Activated CD4-positive, alpha-beta T cell treated with anti-CD3 and anti-CD28 coated beads, Interleukin-2, amount 50 U/mL, for 1 hour (primary cell): Measurements from ENCODE around the gene CRTC1.

Source experiments
- DNase-seq: peaks from one replicate; pipeline ENCODE4 v3.0.0-alpha.2; 2020

CRTC1 gene

DNA sequence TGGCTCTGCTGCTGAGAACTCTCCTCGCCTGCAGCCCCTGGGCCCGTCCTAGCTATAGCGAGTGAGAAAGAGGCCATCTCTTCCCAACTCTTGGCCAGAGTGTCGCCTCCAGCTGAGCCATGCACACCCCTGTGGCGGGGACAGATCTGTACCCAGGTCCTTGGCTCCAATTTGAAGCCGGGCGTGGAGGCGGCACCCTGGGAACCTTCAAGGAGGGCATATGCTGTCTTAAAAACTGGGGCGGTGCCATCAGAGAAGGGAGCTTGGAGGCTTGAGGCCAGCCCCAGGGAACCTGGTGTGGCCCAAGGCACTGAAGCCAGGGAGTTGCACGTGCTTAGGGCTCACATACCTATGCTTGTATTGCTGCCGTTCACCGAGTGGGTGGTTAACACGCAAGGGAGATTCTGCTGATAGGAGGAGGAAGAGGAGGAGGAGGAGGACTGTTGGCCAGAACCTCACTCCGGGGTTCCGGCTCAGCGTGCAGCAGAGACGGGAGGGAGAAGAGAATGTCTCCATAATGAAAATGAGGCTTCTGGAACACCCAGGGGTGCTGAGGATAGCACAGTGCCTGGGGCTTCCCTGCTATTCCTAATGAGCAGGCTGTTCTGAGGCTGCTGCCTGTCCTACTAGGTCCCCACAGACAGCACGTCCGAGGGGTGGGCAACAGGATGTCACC is 67.0 kb downstream of the CRTC1 start:
- no peak for DNase-seq

DNA sequence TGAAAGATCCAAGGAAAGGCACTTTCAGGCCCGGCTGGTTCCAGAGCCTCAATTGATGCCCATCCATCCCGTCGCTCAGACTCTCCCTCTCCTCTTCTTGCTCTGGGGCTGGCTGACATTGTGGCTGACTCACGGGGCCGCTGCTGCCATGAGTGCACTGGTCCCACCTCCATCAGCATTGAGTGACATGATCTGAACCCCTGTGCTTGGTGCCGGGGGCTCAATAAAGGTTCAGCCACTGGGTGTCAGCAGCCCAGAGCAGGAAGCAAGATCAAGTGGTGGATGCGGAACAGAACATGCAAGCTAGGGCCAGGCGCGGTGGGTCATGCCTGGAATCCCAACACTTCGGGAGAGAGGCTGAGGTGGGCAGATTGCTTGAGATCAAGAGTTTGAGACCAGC is 68.1 kb downstream of the CRTC1 start:
- no peak for DNase-seq

DNA sequence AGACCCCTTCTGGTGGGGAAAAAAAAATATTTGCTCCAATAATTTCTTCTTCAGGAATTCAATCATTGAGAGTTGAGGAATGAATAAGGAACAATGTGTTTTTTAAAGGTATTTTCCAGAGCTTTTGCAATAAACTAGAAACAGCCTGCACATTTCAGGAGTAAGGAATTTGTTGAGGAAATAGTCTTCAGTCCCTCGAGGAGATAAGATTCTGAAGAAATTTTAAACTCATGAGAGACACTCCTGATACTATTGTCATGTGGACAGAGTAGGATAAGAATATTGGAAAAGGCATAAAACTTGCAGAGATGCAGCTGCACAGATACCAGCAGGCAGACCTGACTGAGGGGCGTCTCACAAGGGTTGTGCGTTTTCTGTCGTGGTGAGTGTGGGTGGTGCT is 71.0 kb downstream of the CRTC1 start:
- no peak for DNase-seq

DNA sequence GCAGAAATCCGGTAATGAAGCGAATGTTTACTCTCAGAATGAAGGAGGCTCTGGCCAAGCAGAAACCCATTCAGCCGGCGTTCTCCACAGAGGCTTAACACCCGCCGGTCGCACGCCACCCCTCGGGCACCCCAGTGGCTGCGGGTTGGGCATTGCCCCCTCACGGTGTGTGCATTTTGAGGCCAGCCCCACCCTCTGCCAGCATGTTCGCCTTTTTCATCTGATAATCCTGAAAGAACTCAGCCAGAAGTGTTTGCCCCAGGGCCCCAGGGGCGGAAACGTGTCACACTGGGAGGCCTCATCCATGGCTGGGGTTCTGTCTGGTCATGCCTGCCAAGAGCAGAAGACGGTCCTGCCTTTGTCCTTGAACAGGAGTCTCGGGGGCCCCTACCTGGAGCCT is 73.4 kb downstream of the CRTC1 start:
- DNase-seq = no peak

DNA sequence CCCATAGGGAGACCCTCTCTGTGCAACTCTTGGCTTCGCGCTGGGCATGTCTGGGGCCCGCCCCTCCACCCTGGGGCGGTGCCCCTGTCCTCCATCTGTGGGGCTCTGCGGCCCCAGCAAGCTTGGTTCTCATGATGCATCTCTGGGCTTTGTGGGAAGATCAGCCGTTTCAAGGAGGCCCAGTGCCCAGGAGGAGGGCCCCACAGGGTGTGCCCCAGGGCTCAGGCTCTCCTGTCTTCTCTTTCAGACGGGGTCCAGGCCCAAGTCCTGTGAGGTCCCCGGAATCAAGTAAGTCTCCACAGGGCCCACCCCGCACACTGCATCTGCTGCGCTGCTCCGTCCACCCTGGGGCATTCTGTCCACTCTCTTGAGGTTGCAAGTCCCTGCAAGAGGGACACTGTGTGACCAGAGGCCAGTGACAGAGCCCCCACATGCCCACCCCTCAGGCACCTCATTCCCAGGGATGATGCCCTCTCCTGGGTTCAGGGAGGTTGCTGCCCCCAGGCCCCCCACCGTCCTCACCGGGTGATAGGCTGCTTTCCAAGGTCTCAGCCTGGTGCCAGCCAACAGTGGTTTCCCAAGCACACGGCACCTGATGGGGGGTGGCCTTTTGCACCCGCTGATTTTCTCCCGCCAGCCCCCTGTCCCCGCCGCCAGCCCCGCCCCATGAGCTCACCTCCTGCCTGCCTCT is 76.0 kb downstream of the CRTC1 start:
- no peak for DNase-seq

DNA sequence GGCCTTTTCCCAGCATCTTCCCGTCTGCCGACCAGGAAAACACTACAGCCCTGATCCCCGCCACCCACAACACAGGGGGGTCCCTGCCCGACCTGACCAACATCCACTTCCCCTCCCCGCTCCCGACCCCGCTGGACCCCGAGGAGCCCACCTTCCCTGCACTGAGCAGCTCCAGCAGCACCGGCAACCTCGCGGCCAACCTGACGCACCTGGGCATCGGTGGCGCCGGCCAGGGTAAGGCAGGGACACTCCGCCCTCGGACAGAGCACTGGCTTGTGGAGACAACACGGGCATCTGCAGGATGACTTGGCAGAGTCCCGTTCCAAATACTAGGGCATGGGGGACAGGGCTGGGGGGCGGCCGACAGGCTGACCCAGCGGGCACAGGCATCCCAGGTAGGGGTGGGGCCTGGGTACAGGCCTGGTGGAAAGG is 76.5 kb downstream of the CRTC1 start:
- no peak for DNase-seq

DNA sequence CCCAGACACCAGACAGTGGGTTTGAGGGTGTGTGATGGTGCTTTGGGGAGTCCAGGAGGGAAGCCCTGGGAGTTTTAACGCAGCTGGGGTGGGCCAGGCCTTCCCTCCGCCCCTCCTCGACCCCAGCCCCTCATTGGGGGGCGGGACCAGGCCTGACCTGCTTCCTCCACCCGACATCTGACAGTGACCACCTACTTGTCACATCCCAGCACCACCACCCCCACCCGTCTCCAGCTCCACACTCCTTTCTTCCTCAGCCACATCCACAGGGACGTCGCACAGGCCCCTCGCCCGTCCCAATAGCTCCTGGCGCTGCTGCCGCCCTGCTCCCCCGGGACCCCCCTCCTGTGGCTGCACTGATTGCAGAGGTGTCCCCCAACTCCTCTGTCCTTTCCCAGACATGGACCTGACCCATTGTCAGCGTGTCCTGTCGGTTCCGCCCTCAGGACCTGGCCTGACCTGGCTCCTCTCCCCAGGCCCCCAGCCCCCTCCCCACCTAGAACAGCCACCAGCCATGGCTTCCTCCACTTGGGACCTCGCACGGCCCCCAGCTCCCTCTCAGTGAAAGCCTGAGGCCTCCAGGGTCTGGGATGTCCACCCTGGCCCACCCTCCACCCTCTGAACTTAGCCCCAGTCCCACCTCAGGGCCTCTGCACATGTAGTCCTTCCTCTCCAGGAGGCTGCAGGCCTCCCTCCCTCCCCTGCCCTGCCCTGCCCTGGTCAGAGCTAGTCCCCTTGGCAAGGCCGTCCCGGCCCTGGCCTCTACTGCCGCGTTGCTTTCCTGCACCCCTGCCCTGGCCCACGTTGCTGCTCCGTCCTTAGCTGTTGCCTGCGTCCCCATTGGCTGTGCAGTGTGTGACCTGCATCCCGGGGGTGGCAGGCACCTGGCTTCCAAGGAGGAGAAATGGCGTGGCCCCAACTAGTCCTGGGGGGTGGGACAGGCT is 77.2 kb downstream of the CRTC1 start:
- no peak for DNase-seq

DNA sequence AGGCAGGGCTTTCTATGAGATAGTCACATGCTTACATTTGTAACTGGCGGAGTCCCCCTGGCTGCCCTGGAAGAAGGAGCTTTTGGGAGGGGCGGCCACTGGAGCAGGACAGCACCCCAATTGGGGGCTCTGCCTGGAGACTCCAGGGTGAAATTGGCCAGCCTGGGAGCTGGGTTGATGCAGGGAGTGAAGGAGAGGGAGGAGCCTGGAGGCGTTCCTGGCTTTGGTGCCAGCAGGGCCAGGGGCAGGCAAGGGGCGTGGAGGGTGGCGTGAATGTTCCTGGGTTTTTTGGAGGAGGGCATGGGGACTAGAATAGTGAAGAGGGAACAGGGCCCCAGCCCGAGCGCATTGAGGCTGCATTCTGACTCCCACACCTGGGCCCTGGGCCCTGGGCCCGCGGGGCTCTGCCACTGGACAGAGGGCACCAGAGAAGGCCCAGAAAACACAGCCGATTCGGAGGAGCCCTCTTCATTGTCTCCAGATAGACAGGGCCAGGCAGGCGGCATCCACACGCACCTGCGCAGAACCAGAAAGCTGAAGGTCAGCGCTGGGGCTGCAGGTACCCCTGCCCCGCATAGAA is 78.1 kb downstream of the CRTC1 start:
- DNase-seq = no peak

DNA sequence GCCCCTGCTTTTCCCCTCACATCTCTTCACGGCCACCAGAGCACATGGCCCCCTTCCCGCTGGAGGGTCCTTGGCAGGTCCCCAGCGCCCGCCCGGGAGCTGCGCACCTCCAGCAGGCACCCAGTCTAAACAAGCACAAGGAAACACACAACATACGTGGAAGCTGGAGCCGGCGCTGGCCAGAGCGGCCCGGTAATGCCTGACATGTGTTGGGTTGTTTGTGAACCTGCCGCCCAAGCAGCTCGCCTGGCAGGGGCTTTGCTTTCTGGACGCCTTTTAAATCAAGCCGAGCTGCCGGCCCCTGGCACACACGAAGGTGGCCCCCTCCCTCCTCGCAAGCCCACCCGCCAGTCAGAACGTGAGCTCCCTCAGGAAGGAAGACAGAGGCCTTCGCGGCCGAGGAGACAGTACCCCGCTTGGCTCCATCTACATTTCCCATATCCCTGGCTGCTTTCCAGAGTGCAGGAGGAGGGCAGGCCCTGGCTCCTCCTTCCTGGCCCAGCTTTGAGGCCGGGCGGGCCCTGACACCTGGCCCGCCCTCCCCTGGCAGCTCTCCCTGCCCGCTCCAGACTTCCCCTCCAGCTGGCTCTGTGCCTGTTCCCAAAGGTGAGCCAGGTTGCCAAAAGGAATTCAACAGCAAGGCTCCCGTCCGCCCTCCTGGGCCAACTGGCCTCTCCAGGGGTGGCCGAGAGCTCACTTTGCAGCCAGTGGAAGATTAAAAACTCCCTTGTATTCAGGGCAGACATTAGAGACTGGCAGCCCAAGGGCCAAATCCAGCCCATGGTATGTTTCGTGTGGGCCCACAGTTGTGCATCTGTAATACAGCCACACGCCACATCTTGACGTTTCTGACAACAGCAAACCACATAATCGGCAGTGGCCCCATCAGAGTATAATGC is 78.9 kb downstream of the CRTC1 start:
- DNase-seq = no peak

DNA sequence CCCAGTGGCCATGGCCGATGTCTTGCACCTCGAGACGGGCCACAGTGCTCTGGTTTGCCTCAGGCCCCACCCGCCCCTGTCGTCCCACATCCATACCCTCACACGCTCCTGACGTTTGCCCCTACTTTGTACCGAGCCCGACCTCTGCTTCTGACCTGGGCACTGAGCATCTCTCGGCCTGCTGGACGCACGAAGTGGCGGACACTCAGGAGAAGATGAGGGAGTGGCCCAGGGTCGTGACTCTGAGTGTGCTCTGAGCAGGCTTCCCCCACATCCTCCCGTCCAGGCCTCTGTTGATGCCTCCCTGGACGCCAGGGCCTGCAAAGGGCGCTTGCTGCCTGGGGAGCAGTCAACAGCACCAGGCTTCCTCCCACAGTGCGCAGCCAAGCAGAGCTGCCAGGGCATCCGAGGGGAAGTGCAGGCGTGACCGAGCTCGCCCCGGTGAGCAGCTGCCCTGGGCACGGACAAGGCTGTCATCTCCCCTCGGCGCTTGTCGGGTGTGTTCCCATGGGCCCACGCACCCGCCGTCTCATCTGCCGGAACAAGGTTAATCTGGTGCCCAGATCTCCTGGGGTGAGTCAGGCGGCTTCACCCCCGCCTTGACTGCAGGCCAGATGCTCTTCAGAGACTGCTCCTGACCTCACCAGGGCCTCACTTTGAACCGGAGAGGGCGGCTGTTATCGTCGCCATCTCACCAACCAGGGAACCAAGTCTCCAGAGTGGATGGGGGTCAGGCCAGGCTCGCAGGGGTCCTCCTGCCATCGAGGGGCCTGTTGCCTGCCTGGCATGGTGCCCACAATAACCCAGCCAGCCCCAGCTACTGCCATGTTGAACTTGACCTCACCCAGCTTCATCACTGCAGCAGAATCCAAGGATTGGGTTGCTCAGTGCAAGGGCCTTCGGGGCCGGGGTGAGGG is 80.5 kb downstream of the CRTC1 start:
- DNase-seq = no peak

DNA sequence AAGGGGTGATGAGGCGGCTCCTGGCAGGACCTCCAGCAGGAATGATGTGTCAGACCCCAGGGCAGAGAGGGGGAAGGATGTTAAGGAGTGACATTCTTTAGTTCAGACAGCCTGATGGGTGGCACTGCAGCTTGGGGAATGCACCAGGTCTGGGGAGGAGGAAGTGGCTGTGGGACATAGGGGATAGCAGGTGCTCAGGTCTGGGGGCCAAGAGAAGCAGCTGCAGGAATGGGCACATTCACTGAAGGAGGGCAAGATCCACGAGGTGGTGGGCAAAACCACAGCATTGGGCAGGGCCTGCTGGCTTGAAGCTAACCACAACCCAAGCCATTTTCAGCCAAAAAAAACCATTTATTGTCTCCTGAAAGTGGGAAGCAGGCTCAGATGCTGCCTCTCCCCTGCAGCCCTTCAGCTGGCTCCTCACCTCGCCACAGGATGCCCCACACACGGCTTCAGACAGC is 81.1 kb downstream of the CRTC1 start:
- DNase-seq = no peak

DNA sequence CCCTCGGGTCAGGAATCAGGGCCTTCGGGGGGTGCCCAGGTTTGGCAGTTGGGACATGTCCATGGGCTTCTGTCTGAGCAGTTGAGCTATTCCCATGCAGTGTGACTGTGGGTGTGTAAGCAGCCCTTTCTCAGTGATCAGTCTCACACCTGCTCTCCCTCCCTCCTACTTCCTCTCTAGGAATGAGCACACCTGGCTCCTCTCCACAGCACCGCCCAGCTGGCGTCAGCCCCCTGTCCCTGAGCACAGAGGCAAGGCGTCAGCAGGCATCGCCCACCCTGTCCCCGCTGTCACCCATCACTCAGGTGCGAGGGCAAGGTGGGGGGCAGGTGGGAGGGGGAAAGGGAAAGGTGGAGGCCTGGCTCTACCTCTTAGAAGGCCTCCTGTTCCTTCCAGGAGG is 81.7 kb downstream of the CRTC1 start:
- no peak for DNase-seq

DNA sequence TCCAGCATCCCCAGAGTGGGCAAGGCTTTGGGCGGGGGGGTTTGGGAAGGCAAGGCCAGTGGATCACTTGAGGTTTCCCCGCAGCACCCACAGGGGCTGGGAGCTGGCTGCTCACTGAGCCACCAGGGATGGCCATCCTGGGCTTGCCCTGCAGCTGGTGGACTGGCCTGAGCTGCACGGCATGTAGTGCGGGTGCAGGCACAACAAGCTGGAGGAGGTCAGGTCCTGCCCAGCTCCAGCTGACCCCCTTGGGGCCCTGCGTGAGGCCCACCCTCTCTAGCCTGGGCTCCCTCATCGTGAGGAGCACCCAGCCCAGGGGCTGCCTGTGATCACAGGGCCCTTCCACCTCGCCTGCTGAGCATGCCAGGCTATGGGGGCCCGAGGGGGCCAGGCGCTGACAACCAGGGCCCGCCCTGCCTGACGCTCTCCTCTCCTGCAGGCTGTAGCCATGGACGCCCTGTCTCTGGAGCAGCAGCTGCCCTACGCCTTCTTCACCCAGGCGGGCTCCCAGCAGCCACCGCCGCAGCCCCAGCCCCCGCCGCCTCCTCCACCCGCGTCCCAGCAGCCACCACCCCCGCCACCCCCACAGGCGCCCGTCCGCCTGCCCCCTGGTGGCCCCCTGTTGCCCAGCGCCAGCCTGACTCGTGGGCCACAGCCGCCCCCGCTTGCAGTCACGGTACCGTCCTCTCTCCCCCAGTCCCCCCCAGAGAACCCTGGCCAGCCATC is 84.7 kb downstream of the CRTC1 start:
- no peak for DNase-seq

DNA sequence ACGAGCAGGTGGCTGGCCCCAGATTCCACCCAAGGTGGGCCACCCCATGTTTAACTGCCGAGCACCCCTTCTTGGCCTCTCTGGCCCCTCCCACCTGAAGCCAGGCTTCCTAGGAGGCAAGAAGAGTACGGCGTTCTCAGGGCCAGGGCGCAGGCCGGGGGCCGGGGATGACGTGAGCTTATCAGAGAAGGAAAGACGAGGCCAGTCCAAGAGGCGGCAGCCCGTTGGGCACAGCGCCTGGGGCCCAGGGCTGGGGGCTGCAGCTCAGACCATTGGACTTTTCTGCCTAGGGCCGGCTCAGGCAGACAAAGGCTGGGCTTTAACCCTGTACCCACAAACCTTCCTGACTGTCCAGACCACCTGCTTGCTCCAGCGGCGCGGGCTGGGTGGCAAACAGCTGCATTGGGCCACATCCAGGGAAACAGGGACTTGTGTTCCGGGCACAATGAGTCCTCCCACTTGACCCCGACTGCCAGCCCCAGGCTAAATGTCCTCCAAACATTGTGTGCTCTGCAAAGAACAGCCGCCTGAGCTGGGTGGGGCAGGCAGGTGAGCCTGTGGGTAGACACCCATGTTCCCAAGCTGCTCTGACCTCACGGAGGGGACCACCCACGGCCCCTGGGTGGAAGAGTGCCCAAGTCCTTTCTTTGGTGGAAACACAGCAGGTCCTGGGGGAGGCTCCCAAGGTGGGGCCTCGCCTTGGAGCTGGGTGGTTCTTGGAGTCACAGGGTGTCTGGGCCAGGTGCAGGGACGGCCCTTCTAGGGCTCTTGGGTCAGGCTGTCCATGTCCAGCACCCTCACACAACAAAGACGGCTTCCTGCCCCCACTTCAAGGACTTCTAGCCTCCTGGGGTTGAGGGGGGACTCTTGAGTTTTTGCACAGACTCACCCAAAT is 85.8 kb downstream of the CRTC1 start:
- DNase-seq = no peak

DNA sequence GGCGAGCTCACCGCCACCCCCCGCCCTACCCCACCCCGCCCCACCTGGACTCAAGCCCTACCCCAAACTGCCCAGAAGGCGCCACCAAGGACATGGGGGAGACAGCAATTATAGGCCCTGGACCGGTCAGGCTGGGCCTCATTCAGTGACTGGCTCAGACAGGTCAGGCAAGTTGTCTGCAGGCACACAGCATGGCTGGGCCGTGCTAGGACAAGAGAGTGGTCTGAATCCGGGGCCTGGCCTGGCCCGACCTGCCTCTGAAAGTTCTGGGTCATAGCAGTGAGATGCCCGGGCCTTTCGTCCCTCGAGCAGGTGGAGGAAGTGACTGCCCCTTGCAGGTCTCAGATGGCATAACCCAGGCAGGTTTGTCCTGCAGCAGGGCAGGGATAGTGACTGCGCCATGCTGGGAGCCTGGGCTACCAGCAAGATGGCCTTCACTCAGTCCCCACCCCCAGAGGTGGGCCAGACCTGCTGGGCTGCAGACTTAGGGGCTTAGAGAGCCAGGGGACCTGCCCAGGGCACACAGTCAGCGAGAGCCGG is 86.6 kb downstream of the CRTC1 start:
- no peak for DNase-seq

DNA sequence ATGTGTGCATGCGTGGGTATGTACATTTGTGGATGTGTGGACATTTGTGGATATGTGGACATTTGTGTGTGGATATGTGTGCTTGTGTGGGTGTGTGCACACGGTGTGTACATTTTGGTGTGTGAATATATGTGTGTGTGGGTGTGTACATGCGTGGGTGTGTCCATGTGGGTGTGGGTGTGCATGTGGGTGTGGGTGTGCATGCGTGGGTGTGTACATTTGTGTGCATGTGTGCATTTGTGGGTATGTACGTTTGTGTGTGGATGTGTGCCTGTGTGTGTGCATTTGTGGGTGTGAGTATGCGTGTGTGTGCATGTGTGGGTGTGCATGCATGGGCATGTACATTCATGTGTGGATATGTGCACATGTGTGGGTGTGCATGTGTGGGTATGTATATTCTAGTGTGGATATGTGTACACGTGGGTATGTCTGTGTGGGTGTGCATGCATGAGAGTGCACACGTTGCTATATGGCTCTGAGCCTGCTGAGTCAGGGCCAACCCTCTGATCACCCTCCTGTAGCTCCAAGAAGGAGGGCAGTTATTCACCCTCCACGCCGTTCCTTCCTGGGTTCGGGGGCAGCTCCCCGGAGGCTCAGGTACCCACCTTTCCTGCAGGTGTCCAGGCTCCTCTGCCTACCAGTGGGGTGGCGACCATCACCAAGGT is 87.3 kb downstream of the CRTC1 start:
- DNase-seq = no peak

DNA sequence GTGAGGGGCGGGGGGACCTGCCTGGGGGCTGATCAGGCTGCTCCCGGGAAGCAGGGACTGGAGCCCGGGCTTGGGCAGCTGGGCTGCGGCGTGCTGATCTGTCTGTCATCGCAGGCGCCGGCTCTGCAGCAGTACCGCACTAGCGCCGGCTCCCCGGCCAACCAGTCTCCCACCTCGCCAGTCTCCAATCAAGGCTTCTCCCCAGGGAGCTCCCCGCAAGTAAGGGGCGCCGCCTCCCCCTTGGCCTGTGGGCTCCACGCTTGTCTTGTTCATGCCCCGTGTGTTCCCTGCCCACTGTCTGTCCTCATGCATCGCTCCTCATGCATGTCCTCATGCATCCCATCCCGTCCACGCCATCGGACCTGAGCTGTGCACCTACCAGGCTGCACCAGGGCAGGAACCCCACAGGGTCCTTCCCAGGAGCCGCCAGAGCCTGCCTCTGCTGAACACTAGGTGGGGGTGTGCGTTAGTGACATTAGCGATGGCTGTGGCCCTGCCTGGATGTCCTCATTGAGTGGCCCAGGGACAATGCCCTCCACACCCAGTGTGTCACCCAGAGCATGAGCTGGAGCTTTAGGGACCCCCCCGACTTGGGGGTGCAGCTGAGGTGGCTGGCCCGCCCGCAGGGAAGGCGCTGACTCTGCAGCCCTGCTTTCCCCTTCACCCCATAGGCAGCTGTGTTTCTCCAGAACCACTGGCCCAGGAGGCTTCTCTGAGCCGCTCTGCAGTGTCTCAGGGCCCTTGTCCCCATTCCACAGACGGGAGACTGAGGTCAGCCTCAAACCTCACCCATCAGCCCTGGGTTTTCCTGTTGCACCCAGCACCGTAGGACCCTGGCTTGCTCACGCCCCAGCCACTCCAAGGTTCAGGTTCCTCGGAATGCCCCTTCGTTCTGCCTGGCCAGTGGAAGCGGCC is 88.1 kb downstream of the CRTC1 start:
- no peak for DNase-seq
